ENCODE data around the gene C1QTNF6.

GRCh38 chr22:37148031-37148651 is 39.9 kb downstream of the C1QTNF6 start:
- TF ChIP-seq CTCF (IDR thresholded peaks at IDR 0.05): no peak
- TF ChIP-seq USF2 (IDR thresholded peaks at IDR 0.05; ENCODE audit: borderline replicate concordance, low read depth, low read length): no peak
- TF ChIP-seq POLR2AphosphoS5 (IDR thresholded peaks at IDR 0.05; ENCODE audit: low read depth, low read length): no peak
- TF ChIP-seq SIN3A (IDR thresholded peaks at IDR 0.05; ENCODE audit: borderline replicate concordance, low read depth, low read length): no peak
- TF ChIP-seq TCF12 (IDR thresholded peaks at IDR 0.05): no peak
- no peak for TF ChIP-seq EP300 (IDR thresholded peaks at IDR 0.05; ENCODE audit: borderline replicate concordance in 1 of 2, low read depth in 1 of 2, low read length in 1 of 2)
